NT2/D1 (cell line): ENCODE results near the gene AKAP14.
"Not testable (repeated sequence)": the region's sequence is repeated elsewhere in the genome, so short reads cannot be mapped to it uniquely, and the experiment has no call there.

Experiments used
- DNase-seq: peaks from one replicate; pipeline ENCODE4 v3.0.0-alpha.2; 2011; ENCODE audit warnings: low read depth, low spot score
- H3K27me3 ChIP-seq: 2 replicates; pipeline ENCODE4 v1.6.0; 2011; ENCODE audit warnings: mild to moderate bottlenecking; ENCODE audit not compliant: insufficient read length, insufficient read depth
- H3K36me3 ChIP-seq: 2 replicates; pipeline ENCODE4 v1.6.1; 2011; ENCODE audit warnings: mild to moderate bottlenecking, low read length, mixed read lengths; ENCODE audit not compliant: insufficient read depth, insufficient read length
- H3K4me1 ChIP-seq: 2 replicates; pipeline ENCODE4 v1.5.1; 2011; ENCODE audit not compliant: insufficient read depth, insufficient read length
- H3K4me3 ChIP-seq: 2 replicates; pipeline ENCODE4 v1.5.1; 2011; ENCODE audit warnings: low read depth; ENCODE audit not compliant: insufficient read length
- H3K9ac ChIP-seq: 2 replicates; pipeline ENCODE4 v1.6.0; 2011; ENCODE audit warnings: low read depth; ENCODE audit not compliant: insufficient read length
- H3K9me3 ChIP-seq: 2 replicates; pipeline ENCODE4 v1.5.1; 2011; ENCODE audit warnings: mild to moderate bottlenecking, low read length; ENCODE audit not compliant: insufficient read depth
- SUZ12 ChIP-seq: IDR thresholded peaks from 2 replicates; pipeline ENCODE4 v1.6.1; 2011; ENCODE audit not compliant: insufficient read length, insufficient read depth; ENCODE audit errors: extremely low read depth
- YY1 ChIP-seq: IDR thresholded peaks from 2 replicates; pipeline ENCODE4 v1.6.1; 2011; ENCODE audit not compliant: insufficient read length, insufficient read depth
- ZNF274 ChIP-seq: IDR thresholded peaks from 2 replicates; pipeline ENCODE4 v1.6.1; 2011; ENCODE audit warnings: mild to moderate bottlenecking, low read depth, low read length

AKAP14 gene

GRCh38 chrX:119899125-119899524, 3.4 kb downstream of the AKAP14 start:
- H3K9me3 ChIP-seq: no peaks in the 10 kb centered on the region
- H3K36me3 ChIP-seq: no peaks in the 10 kb centered on the region
- H3K4me1 ChIP-seq: no peaks in the 10 kb centered on the region
- H3K27me3 ChIP-seq: no peaks in the 10 kb centered on the region
- no peak for DNase-seq
- H3K9ac ChIP-seq: no peak overlapping the region
- H3K4me3 ChIP-seq: no peak overlapping the region
- TF ChIP-seq ZNF274 (no peak), YY1 (no peak), SUZ12 (no peak)

GRCh38 chrX:119900976-119901375, 5.3 kb downstream of the AKAP14 start:
- Histone ChIP-seq H3K9ac (no peak overlapping the region), H3K4me1 (no peaks in the 10 kb centered on the region), H3K9me3 (no peaks in the 10 kb centered on the region), H3K36me3 (no peaks in the 10 kb centered on the region), H3K27me3 (no peaks in the 10 kb centered on the region), H3K4me3 (no peak overlapping the region)
- DNase-seq: no peak
- TF ChIP-seq ZNF274: no peak

- Histone ChIP-seq H3K9me3 (no peaks in the 10 kb centered on the region), H3K4me3 (no peak overlapping the region), H3K27me3 (no peaks in the 10 kb centered on the region), H3K9ac (no peak overlapping the region), H3K36me3 (no peaks in the 10 kb centered on the region), H3K4me1 (no peaks in the 10 kb centered on the region)
- DNase-seq: no peak
- TF ChIP-seq SUZ12 (no peak), YY1 (no peak), ZNF274 (no peak)
Observed at GRCh38 chrX:119916310-119916709, 20.6 kb downstream of the AKAP14 start.

- H3K27me3 ChIP-seq: no peaks in the 10 kb centered on the region
- no peaks in the 10 kb centered on the region for H3K36me3 ChIP-seq
- H3K4me1 ChIP-seq: no peaks in the 10 kb centered on the region
- no peak overlapping the region for H3K4me3 ChIP-seq
- H3K9me3 ChIP-seq: no peaks in the 10 kb centered on the region
- DNase-seq: no peak
- H3K9ac ChIP-seq: no peak overlapping the region
- TF ChIP-seq ZNF274 (no peak), YY1 (no peak), SUZ12 (no peak)
Observed at GRCh38 chrX:119917877-119918276, 22.2 kb downstream of the AKAP14 start.

GRCh38 chrX:119919835-119920585, 24.3 kb downstream of the AKAP14 start:
- TF ChIP-seq ZNF274: no peak
- no peak for TF ChIP-seq YY1
- TF ChIP-seq SUZ12: no peak
- Histone ChIP-seq H3K27me3 (no peaks in the 10 kb centered on the region), H3K9me3 (no peaks in the 10 kb centered on the region), H3K4me1 (no peaks in the 10 kb centered on the region), H3K9ac (no peak overlapping the region), H3K4me3 (no peak overlapping the region), H3K36me3 (peaks cover 4% of the 10 kb centered on the region)
- no peak for DNase-seq

GRCh38 chrX:119922391-119922790, 26.7 kb downstream of the AKAP14 start:
- H3K9me3 ChIP-seq, DNase-seq, H3K9ac ChIP-seq, H3K4me3 ChIP-seq, H3K4me1 ChIP-seq, H3K27me3 ChIP-seq, H3K36me3 ChIP-seq: not testable (repeated sequence)

- Histone ChIP-seq H3K36me3 (peaks cover 49% of the 10 kb centered on the region), H3K9ac (no peak overlapping the region), H3K9me3 (no peaks in the 10 kb centered on the region), H3K4me1 (no peaks in the 10 kb centered on the region), H3K27me3 (no peaks in the 10 kb centered on the region), H3K4me3 (no peak overlapping the region)
- DNase-seq: no peak
- no peak for TF ChIP-seq SUZ12
- no peak for TF ChIP-seq ZNF274
- no peak for TF ChIP-seq YY1
Observed at GRCh38 chrX:119935215-119935874, 39.7 kb downstream of the AKAP14 start.

- Histone ChIP-seq H3K9ac (no peak overlapping the region), H3K4me3 (no peak overlapping the region)
- no peak for DNase-seq
Observed at GRCh38 chrX:119941336-119941735, 45.6 kb downstream of the AKAP14 start.

More at GRCh38 chrX:119941336-119941735, 45.6 kb downstream of the AKAP14 start:
- Histone ChIP-seq H3K36me3 (peaks cover 5% of the 10 kb centered on the region), H3K4me1 (no peaks in the 10 kb centered on the region), H3K27me3 (no peaks in the 10 kb centered on the region), H3K9me3 (no peaks in the 10 kb centered on the region)
- TF ChIP-seq SUZ12: no peak
- TF ChIP-seq YY1: no peak
- TF ChIP-seq ZNF274: no peak
